ENCODE results near the gene MICAL2.

GRCh38 chr11:12274056-12274455, 163.7 kb downstream of the MICAL2 start:
- TF ChIP-seq POLR2AphosphoS5 (IDR thresholded peaks at IDR 0.05; ENCODE audit: low read depth, low read length) (no peak), MAX (IDR thresholded peaks at IDR 0.05) (no peak), SP1 (IDR thresholded peaks at IDR 0.05; ENCODE audit: low read depth) (no peak), EZH2 (IDR thresholded peaks at IDR 0.05) (no peak)
- TF ChIP-seq, protein P1, sequence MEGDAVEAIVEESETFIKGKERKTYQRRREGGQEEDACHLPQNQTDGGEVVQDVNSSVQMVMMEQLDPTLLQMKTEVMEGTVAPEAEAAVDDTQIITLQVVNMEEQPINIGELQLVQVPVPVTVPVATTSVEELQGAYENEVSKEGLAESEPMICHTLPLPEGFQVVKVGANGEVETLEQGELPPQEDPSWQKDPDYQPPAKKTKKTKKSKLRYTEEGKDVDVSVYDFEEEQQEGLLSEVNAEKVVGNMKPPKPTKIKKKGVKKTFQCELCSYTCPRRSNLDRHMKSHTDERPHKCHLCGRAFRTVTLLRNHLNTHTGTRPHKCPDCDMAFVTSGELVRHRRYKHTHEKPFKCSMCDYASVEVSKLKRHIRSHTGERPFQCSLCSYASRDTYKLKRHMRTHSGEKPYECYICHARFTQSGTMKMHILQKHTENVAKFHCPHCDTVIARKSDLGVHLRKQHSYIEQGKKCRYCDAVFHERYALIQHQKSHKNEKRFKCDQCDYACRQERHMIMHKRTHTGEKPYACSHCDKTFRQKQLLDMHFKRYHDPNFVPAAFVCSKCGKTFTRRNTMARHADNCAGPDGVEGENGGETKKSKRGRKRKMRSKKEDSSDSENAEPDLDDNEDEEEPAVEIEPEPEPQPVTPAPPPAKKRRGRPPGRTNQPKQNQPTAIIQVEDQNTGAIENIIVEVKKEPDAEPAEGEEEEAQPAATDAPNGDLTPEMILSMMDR (IDR thresholded peaks at IDR 0.05 in 2 of 3, conservative IDR thresholded peaks at IDR 0.05 in 1 of 3; ENCODE audit: borderline replicate concordance in 1 of 3, insufficient read depth in 1 of 3, low read depth in 2 of 3, low read length in 2 of 3): no peak

Measured in HCT116 (cell line).